ENCODE results near the gene WDR5.

The WDR5 gene

DNA sequence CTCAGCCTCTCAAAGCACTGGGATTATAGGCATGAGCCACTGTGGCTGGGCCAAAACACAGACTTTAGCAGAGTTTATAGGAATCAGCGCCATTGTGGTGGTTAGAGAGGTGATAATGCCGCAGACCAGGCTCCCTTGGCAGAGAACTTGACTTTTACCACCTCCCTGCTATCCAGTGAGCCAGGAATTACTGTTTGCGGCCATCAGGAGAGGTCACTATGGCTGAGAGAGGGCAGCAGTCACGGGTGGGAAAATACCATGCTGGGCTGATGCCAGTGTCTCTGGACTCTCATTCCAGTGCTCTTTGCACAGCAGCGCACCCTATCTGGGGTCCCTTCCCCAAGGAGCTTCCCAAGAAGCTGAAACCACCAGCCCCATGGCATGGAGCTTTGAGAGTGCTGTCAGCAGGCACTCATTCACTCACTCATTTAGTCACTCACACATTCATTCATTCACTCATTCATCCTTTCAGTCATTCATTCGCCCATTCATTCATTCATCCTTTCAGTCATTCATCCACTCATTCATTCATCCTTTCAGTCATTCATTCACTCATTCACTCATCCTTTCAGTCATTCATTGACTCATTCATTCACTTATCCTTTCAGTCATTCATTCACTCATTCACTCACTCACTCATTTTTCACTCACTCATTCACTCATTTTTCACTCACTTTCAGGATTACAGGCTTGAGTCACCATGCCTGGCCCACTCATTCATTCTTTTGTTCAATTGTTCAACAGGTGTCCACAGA, 55.8 kb downstream of the WDR5 start:
- Histone ChIP-seq H3K4me3 (ENCODE audit: low read length) (no peak overlapping the region), H2BK5ac (ENCODE audit: low read length) (no peak overlapping the region), H3K18ac (ENCODE audit: low read length) (no peak overlapping the region), H4K8ac (ENCODE audit: low read depth, low read length) (no peak overlapping the region), H3K79me1 (ENCODE audit: low read length) (no peaks in the 10 kb centered on the region), H3K27me3 (ENCODE audit: insufficient read depth, low read length, poor library complexity) (no peaks in the 10 kb centered on the region), H2BK120ac (ENCODE audit: low read depth, low read length) (no peak overlapping the region), H2AK5ac (ENCODE audit: low read length) (no peak overlapping the region), H3K4me1 (ENCODE audit: control insufficient read depth, low read depth, low read length) (no peaks in the 10 kb centered on the region), H3K56ac (ENCODE audit: low read length) (no peak overlapping the region), H2BK15ac (replicated peaks; ENCODE audit: low read depth) (no peak overlapping the region), H3K4ac (ENCODE audit: low read depth, low read length) (no peak overlapping the region), H3K4me2 (ENCODE audit: low read length) (no peak overlapping the region), H3K36me3 (ENCODE audit: control insufficient read depth, insufficient read depth, low read length) (no peaks in the 10 kb centered on the region), H4K5ac (ENCODE audit: low read length) (no peak overlapping the region), H3K27ac (ENCODE audit: low read depth, low read length) (no peak overlapping the region), H3K23ac (ENCODE audit: low read length) (no peak overlapping the region), H3K79me2 (ENCODE audit: control insufficient read depth, insufficient read depth, low read length) (no peaks in the 10 kb centered on the region), H3K9ac (ENCODE audit: low read length) (no peak overlapping the region)
- WGBS (ENCODE audit: extremely low coverage, insufficient coverage, low lambda C conversion rate): no CpG with 5 or more reads among the region's 6 CpGs
- DNase-seq: no peak

DNA sequence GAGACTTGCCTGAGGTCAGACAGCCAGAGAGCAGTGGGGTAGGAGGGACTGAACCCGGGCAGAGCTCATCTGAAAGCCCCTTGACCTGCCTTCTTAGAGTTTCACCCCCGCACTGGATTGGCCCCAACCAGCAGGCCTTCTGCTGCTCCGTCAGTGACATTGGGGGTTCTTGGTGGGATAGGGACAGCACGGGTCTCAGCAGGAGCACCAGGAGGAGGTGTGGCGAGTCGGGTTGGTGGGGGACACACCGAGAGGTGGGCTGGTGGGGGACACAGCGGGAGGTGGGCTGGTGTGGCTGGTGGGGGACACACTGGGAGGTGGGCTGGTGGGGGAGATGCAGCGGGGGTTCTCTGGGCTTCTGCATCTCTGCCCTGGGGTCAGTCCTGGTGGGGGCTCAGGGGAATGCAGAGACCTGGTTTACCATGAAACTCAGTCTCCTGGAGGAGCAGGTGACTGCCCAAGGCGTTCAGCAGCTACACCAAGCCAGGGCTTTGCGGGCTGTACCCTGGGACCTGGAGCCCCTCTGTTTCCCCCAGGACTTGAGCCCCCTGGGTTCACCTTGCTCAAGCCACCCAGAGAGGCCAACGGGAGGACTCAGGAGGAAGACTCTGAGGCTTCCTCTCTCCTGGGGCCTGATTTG, 56.5 kb downstream of the WDR5 start:
- no peak for DNase-seq
- H3K4me2 ChIP-seq (ENCODE audit: low read length): no peak overlapping the region
- H3K56ac ChIP-seq (ENCODE audit: low read length): no peak overlapping the region

DNA sequence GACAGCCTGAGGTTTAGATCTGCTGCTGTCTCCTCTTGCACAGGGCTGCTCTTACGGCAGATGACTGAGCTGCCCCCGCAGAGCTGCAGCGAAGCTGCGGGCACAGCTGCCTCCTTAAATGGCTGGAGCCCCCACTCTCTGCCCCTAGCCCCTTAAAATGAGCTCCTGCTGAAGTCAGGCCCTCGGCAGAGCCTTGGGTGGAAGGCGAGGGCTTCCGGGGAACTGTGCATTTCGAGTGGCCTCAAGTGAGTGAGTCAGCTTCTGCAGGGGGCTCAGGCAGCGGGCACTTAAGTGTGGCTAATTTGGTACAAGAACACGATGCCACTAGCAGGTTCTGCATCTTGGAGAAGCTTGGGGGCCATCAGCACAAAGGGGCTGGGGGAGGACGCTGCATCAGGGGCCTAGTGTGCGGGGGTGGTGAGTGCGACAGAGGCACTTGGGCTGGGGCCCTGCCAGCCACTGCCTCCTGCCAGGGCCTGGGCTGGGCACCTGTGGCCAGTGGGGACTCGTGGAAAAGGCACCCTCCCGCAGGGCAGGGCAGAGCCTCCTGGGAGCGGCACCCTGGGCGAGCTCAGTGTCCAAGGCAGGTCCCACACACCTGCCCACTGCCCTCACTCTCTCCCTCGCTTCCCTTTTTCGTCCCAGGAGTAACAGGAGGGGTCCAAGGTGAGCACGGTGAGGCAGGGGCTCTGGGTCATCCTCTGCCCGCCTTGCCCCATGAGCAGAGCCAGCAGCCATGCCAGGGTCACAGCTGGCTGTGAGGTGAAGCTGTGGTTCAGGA, 57.3 kb downstream of the WDR5 start:
- Histone ChIP-seq H3K79me1 (ENCODE audit: low read length) (no peaks in the 10 kb centered on the region), H3K4me2 (ENCODE audit: low read length) (no peak overlapping the region), H3K27me3 (ENCODE audit: insufficient read depth, low read length, poor library complexity) (no peaks in the 10 kb centered on the region), H4K8ac (ENCODE audit: low read depth, low read length) (no peak overlapping the region), H2AK5ac (ENCODE audit: low read length) (no peak overlapping the region), H3K56ac (ENCODE audit: low read length) (no peak overlapping the region), H2BK5ac (ENCODE audit: low read length) (no peak overlapping the region), H3K4me1 (ENCODE audit: control insufficient read depth, low read depth, low read length) (no peaks in the 10 kb centered on the region), H3K9ac (ENCODE audit: low read length) (no peak overlapping the region), H3K23ac (ENCODE audit: low read length) (no peak overlapping the region), H3K27ac (ENCODE audit: low read depth, low read length) (no peak overlapping the region), H2BK120ac (ENCODE audit: low read depth, low read length) (no peak overlapping the region), H3K18ac (ENCODE audit: low read length) (no peak overlapping the region), H3K79me2 (ENCODE audit: control insufficient read depth, insufficient read depth, low read length) (no peaks in the 10 kb centered on the region), H3K4ac (ENCODE audit: low read depth, low read length) (no peak overlapping the region), H3K36me3 (ENCODE audit: control insufficient read depth, insufficient read depth, low read length) (no peaks in the 10 kb centered on the region), H3K4me3 (ENCODE audit: low read length) (no peak overlapping the region), H2BK15ac (replicated peaks; ENCODE audit: low read depth) (no peak overlapping the region), H4K5ac (ENCODE audit: low read length) (no peak overlapping the region)
- DNase-seq: no peak
- no CpG with 5 or more reads among the region's 21 CpGs for WGBS (ENCODE audit: extremely low coverage, insufficient coverage, low lambda C conversion rate)

More for the DNA sequence above, 56.5 kb downstream of the WDR5 start:
- no peaks in the 10 kb centered on the region for H3K79me1 ChIP-seq (ENCODE audit: low read length)
- H3K27me3 ChIP-seq (ENCODE audit: insufficient read depth, low read length, poor library complexity): no peaks in the 10 kb centered on the region
- no CpG with 5 or more reads among the region's 12 CpGs for WGBS (ENCODE audit: extremely low coverage, insufficient coverage, low lambda C conversion rate)
- H3K18ac ChIP-seq (ENCODE audit: low read length): no peak overlapping the region
- H4K5ac ChIP-seq (ENCODE audit: low read length): no peak overlapping the region
- no peak overlapping the region for H2BK15ac ChIP-seq (replicated peaks; ENCODE audit: low read depth)
- H3K9ac ChIP-seq (ENCODE audit: low read length): no peak overlapping the region
- no peak overlapping the region for H3K4ac ChIP-seq (ENCODE audit: low read depth, low read length)
- H3K36me3 ChIP-seq (ENCODE audit: control insufficient read depth, insufficient read depth, low read length): no peaks in the 10 kb centered on the region
- H3K79me2 ChIP-seq (ENCODE audit: control insufficient read depth, insufficient read depth, low read length): no peaks in the 10 kb centered on the region
- no peaks in the 10 kb centered on the region for H3K4me1 ChIP-seq (ENCODE audit: control insufficient read depth, low read depth, low read length)
- H3K4me3 ChIP-seq (ENCODE audit: low read length): no peak overlapping the region
- no peak overlapping the region for H3K27ac ChIP-seq (ENCODE audit: low read depth, low read length)
- no peak overlapping the region for H2BK5ac ChIP-seq (ENCODE audit: low read length)
- no peak overlapping the region for H3K23ac ChIP-seq (ENCODE audit: low read length)
- no peak overlapping the region for H4K8ac ChIP-seq (ENCODE audit: low read depth, low read length)
- no peak overlapping the region for H2AK5ac ChIP-seq (ENCODE audit: low read length)
- no peak overlapping the region for H2BK120ac ChIP-seq (ENCODE audit: low read depth, low read length)

DNA sequence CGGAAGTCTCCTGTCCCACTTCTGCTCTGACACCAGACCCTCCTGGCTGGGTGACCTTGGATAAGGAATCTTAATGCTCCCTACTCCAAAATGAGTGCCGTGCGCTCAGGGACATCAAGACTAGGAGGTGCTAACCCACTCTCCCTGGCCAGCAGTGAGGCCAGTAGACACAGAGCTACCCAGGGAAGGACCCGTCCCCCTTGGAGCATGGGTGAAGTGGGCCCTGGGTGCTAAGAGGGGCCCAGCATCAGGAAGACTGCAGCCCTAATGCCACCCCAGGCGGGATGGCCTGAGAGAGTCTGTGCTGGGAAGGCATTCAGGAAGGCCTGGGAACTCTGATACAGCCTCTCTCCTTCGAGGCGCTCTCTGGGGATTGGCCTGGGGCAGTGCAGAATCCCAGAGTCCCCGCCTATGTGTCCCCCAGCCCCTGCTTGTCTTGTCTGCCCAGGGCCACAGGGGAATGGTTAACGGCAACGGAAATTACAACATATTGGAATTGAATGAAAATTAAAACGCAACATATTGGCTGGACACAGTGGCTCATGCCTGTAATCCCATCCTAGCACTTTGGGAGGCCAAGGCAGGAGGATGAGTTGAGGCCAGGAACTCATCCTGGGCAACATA, 58.1 kb downstream of the WDR5 start:
- H3K9ac ChIP-seq (ENCODE audit: low read length): no peak overlapping the region
- no peak overlapping the region for H3K4me3 ChIP-seq (ENCODE audit: low read length)
- H4K8ac ChIP-seq (ENCODE audit: low read depth, low read length): no peak overlapping the region
- no peak for DNase-seq
- H3K56ac ChIP-seq (ENCODE audit: low read length): no peak overlapping the region
- no peak overlapping the region for H3K18ac ChIP-seq (ENCODE audit: low read length)
- no peaks in the 10 kb centered on the region for H3K4me1 ChIP-seq (ENCODE audit: control insufficient read depth, low read depth, low read length)
- H3K23ac ChIP-seq (ENCODE audit: low read length): no peak overlapping the region
- no peak overlapping the region for H4K5ac ChIP-seq (ENCODE audit: low read length)
- H3K36me3 ChIP-seq (ENCODE audit: control insufficient read depth, insufficient read depth, low read length): no peaks in the 10 kb centered on the region
- H2BK15ac ChIP-seq (replicated peaks; ENCODE audit: low read depth): no peak overlapping the region
- no peaks in the 10 kb centered on the region for H3K27me3 ChIP-seq (ENCODE audit: insufficient read depth, low read length, poor library complexity)
- H2BK5ac ChIP-seq (ENCODE audit: low read length): no peak overlapping the region
- no peaks in the 10 kb centered on the region for H3K79me2 ChIP-seq (ENCODE audit: control insufficient read depth, insufficient read depth, low read length)
- H2AK5ac ChIP-seq (ENCODE audit: low read length): no peak overlapping the region
- no CpG with 5 or more reads among the region's 11 CpGs for WGBS (ENCODE audit: extremely low coverage, insufficient coverage, low lambda C conversion rate)
- H3K27ac ChIP-seq (ENCODE audit: low read depth, low read length): no peak overlapping the region
- H2BK120ac ChIP-seq (ENCODE audit: low read depth, low read length): no peak overlapping the region
- H3K4me2 ChIP-seq (ENCODE audit: low read length): no peak overlapping the region
- H3K4ac ChIP-seq (ENCODE audit: low read depth, low read length): no peak overlapping the region
- H3K79me1 ChIP-seq (ENCODE audit: low read length): no peaks in the 10 kb centered on the region

DNA sequence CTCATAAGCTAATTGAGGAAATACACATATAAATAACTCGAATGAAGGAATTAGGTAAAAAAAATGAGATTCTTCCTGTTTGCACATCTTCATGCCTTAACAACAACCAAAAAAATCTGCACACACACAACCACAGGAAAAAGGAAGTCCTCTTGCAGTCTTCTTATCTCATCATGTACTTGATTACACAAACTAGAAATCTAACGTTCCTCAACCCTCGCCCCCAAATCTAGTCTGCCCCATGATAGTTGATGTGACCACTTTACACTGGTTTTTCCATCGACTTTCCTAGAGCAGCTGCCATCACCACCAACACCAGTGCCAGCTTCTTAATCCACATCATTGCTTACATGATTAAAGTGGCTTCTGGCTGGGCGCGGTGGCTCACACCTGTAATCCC, 59.7 kb downstream of the WDR5 start:
- Histone ChIP-seq H3K79me2 (ENCODE audit: control insufficient read depth, insufficient read depth, low read length) (no peaks in the 10 kb centered on the region), H2BK5ac (ENCODE audit: low read length) (no peak overlapping the region), H3K4me1 (ENCODE audit: control insufficient read depth, low read depth, low read length) (no peaks in the 10 kb centered on the region), H3K4me2 (ENCODE audit: low read length) (no peak overlapping the region), H3K27ac (ENCODE audit: low read depth, low read length) (no peak overlapping the region), H3K23ac (ENCODE audit: low read length) (no peak overlapping the region), H3K79me1 (ENCODE audit: low read length) (no peaks in the 10 kb centered on the region), H3K36me3 (ENCODE audit: control insufficient read depth, insufficient read depth, low read length) (no peaks in the 10 kb centered on the region), H3K18ac (ENCODE audit: low read length) (no peak overlapping the region), H3K9ac (ENCODE audit: low read length) (no peak overlapping the region), H2BK120ac (ENCODE audit: low read depth, low read length) (no peak overlapping the region), H3K4ac (ENCODE audit: low read depth, low read length) (no peak overlapping the region), H2AK5ac (ENCODE audit: low read length) (no peak overlapping the region), H4K8ac (ENCODE audit: low read depth, low read length) (no peak overlapping the region), H4K5ac (ENCODE audit: low read length) (no peak overlapping the region), H2BK15ac (replicated peaks; ENCODE audit: low read depth) (no peak overlapping the region), H3K4me3 (ENCODE audit: low read length) (no peak overlapping the region), H3K27me3 (ENCODE audit: insufficient read depth, low read length, poor library complexity) (no peaks in the 10 kb centered on the region), H3K56ac (ENCODE audit: low read length) (no peak overlapping the region)
- no peak for DNase-seq
- WGBS (ENCODE audit: extremely low coverage, insufficient coverage, low lambda C conversion rate): no CpG with 5 or more reads among the region's 6 CpGs
